22Rv1 (cell line): Measurements from ENCODE around the gene BMPER.

ENCODE experiments used
- ZFX ChIP-seq: fragments of 450-650 bp; IDR thresholded peaks from 2 replicates; pipeline ENCODE4 v1.6.1; 2017; ENCODE audit warnings: antibody characterized with exemption, borderline replicate concordance
- TF ChIP-seq, protein P1 (sequence below): fragments of 450-650 bp; IDR thresholded peaks from 2 replicates; pipeline ENCODE4 v1.5.1; 2017; ENCODE audit warnings: mild to moderate bottlenecking

- TF ChIP-seq, protein P1, sequence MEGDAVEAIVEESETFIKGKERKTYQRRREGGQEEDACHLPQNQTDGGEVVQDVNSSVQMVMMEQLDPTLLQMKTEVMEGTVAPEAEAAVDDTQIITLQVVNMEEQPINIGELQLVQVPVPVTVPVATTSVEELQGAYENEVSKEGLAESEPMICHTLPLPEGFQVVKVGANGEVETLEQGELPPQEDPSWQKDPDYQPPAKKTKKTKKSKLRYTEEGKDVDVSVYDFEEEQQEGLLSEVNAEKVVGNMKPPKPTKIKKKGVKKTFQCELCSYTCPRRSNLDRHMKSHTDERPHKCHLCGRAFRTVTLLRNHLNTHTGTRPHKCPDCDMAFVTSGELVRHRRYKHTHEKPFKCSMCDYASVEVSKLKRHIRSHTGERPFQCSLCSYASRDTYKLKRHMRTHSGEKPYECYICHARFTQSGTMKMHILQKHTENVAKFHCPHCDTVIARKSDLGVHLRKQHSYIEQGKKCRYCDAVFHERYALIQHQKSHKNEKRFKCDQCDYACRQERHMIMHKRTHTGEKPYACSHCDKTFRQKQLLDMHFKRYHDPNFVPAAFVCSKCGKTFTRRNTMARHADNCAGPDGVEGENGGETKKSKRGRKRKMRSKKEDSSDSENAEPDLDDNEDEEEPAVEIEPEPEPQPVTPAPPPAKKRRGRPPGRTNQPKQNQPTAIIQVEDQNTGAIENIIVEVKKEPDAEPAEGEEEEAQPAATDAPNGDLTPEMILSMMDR: no peak
- TF ChIP-seq ZFX: no peak
Measured at GRCh38 chr7:34096777-34097176, 191.4 kb downstream of the BMPER start.
